Natural killer cell (primary cell): ENCODE data around the gene OGFR. TPM values are rescaled to one million over a fixed set of nuclear protein-coding genes. Genes with fewer than 3 reads are reported as not detected.

ENCODE experiments used
- ATAC-seq, 3 donors: fragments of 150-1000 bp in 2 of 3; fragments of 200-7000 bp in 1 of 3; cut with Tn5 transposase; 1 replicate in 1 of 3; 2 replicates in 2 of 3; pipeline ENCODE4 v1.10.0; 2021; ENCODE audit warnings: mild to moderate bottlenecking in 2 of 3, moderate library complexity in 2 of 3
- DNase-seq, 2 donors: peaks; one replicate each; pipeline versions ENCODE4 v3.0.0 to v3.0.0-alpha.2; 2013 to 2021; ENCODE audit warnings: mixed read lengths in 1 of 2
- H3K27ac ChIP-seq: one replicate; pipeline ENCODE4 v1.5.1; 2013; ENCODE audit warnings: mild to moderate bottlenecking, low read length
- H3K27me3 ChIP-seq: one replicate; pipeline ENCODE4 v1.6.1; 2013; ENCODE audit warnings: low read length; ENCODE audit not compliant: control insufficient read depth, insufficient read depth
- H3K36me3 ChIP-seq: one replicate; pipeline ENCODE4 v1.6.1; 2013; ENCODE audit warnings: low read length; ENCODE audit not compliant: control insufficient read depth, insufficient read depth
- H3K4me1 ChIP-seq: one replicate; pipeline ENCODE4 v1.6.1; 2013; ENCODE audit warnings: low read length; ENCODE audit not compliant: control insufficient read depth, insufficient read depth
- H3K4me3 ChIP-seq: one replicate; pipeline ENCODE4 v1.5.1; 2013; ENCODE audit warnings: low read length
- H3K9me3 ChIP-seq: one replicate; pipeline ENCODE4 v1.6.1; 2013; ENCODE audit warnings: low read length; ENCODE audit not compliant: control insufficient read depth, insufficient read depth
- H3K27ac Mint-ChIP-seq, 2 donors: one replicate each; pipeline ENCODE4 v1.8.0; 2022; ENCODE audit warnings: mild to moderate bottlenecking in 2 of 2, mixed read lengths in 2 of 2, moderate library complexity in 1 of 2
- H3K27me3 Mint-ChIP-seq, 2 donors: one replicate each; pipeline ENCODE4 v1.8.0; 2022; ENCODE audit warnings: low read depth in 2 of 2, mixed read lengths in 2 of 2
- H3K36me3 Mint-ChIP-seq: one replicate; pipeline ENCODE4 v1.8.0; 2022; ENCODE audit warnings: mixed read lengths
- H3K4me1 Mint-ChIP-seq, 2 donors: one replicate each; pipeline ENCODE4 v1.8.0; 2022; ENCODE audit warnings: mixed read lengths in 2 of 2
- H3K4me3 Mint-ChIP-seq: one replicate; pipeline ENCODE4 v1.8.0; 2022; ENCODE audit warnings: mild to moderate bottlenecking, moderate library complexity, mixed read lengths
- H3K9me3 Mint-ChIP-seq, 2 donors: one replicate each; pipeline ENCODE4 v1.8.0; 2022; ENCODE audit warnings: mixed read lengths in 2 of 2
- CTCF ChIP-seq: fragments of 200-600 bp; IDR thresholded peaks from one replicate; pipeline ENCODE4 v1.8.0; 2022; ENCODE audit warnings: antibody characterized with exemption
- WGBS: methylation state at CpG from one replicate; pipeline ENCODE4 v1.1.7; 2013; ENCODE audit warnings: missing lambda C conversion rate; ENCODE audit not compliant: insufficient coverage; 5-methylcytosine and 5-hydroxymethylcytosine counted together
- intact Hi-C: fragments of 100-400 bp; cut with micrococcal nuclease; formaldehyde crosslinking; loops from one replicate; pipeline ENCODE4 v1.14.2; 2022
- total RNA-seq, 4 donors: library from RNA; stranded (reverse); fragments of 120-200 nt in 1 of 4; gene quantifications; one replicate each; pipeline versions ENCODE4 v1.2.3 to v1.2.4, GENCODE V29; 2013 to 2022

OGFR gene
- total RNA-seq, 3 donors from 2014 or later (not counting 1 experiment from before 2014, with no cell fraction given), result 71.0 to 84.0 (median 83.0) TPM

GRCh38 chr20:62849431-62849830 is 44.8 kb downstream of the OGFR start:
- peaks cover 4% of the 10 kb centered on the region for H3K36me3 ChIP-seq
- intact Hi-C loops, result no loop called here
- DNase-seq (no peak), ATAC-seq (no peak)
- H3K9me3 ChIP-seq, result no peaks in the 10 kb centered on the region
- no peak overlapping the region for H3K4me3 Mint-ChIP-seq
- no peak for TF ChIP-seq CTCF
- no peaks in the 10 kb centered on the region for H3K27me3 ChIP-seq
- no peak overlapping the region for H3K27ac ChIP-seq
- H3K27ac Mint-ChIP-seq, result no peak overlapping the region
- H3K27me3 Mint-ChIP-seq, result no peaks in the 10 kb centered on the region
- H3K4me3 ChIP-seq, result no peak overlapping the region
- H3K36me3 Mint-ChIP-seq, result no peaks in the 10 kb centered on the region
- H3K9me3 Mint-ChIP-seq, result no peaks in the 10 kb centered on the region
- H3K4me1 ChIP-seq, result no peaks in the 10 kb centered on the region
- peaks cover 6 to 10% of the 10 kb centered on the region in 2 donors for H3K4me1 Mint-ChIP-seq

GRCh38 chr20:62850333-62850974 is 45.8 kb downstream of the OGFR start:
- H3K9me3 Mint-ChIP-seq, result no peaks in the 10 kb centered on the region
- no peak overlapping the region for H3K4me3 Mint-ChIP-seq
- H3K36me3 ChIP-seq, result peaks cover 8% of the 10 kb centered on the region
- no peak for TF ChIP-seq CTCF
- H3K27me3 Mint-ChIP-seq, result no peaks in the 10 kb centered on the region
- no peaks in the 10 kb centered on the region for H3K36me3 Mint-ChIP-seq
- peaks cover 6 to 10% of the 10 kb centered on the region in 2 donors for H3K4me1 Mint-ChIP-seq
- no peak overlapping the region for H3K27ac Mint-ChIP-seq
- ATAC-seq (no peak), DNase-seq (no peak)
- H3K4me3 ChIP-seq, result no peak overlapping the region
- no peaks in the 10 kb centered on the region for H3K4me1 ChIP-seq
- no peaks in the 10 kb centered on the region for H3K27me3 ChIP-seq
- WGBS, result 97% methylated on average over 22 of the region's 22 CpGs
- no peak overlapping the region for H3K27ac ChIP-seq
- intact Hi-C loops, result no loop called here
- H3K9me3 ChIP-seq, result no peaks in the 10 kb centered on the region

GRCh38 chr20:62852196-62852595 is 47.6 kb downstream of the OGFR start:
- no peak for ATAC-seq
- WGBS, result 80% methylated on average over 8 of the region's 8 CpGs
- H3K36me3 ChIP-seq, result peaks cover 12% of the 10 kb centered on the region

More at GRCh38 chr20:62852196-62852595, 47.6 kb downstream of the OGFR start:
- TF ChIP-seq CTCF, result no peak
- intact Hi-C loops, result no loop called here
- Histone ChIP-seq H3K9me3 (no peaks in the 10 kb centered on the region), H3K4me1 (no peaks in the 10 kb centered on the region), H3K27ac (no peak overlapping the region), H3K27me3 (no peaks in the 10 kb centered on the region), H3K4me3 (no peak overlapping the region)
- DNase-seq, result no peak
- Mint-ChIP-seq H3K4me1 (peaks cover 6 to 10% of the 10 kb centered on the region in 2 donors), H3K27ac (no peak overlapping the region), H3K27me3 (no peaks in the 10 kb centered on the region), H3K36me3 (peaks cover 1% of the 10 kb centered on the region), H3K9me3 (no peaks in the 10 kb centered on the region), H3K4me3 (no peak overlapping the region)
